K562 (cell line): ENCODE measurements around the gene SPTBN5. TPM values are rescaled to one million over a fixed set of nuclear protein-coding genes. Genes with fewer than 3 reads are reported as not detected.

Experiments
- ATAC-seq: fragments of 200-7000 bp; cut with Tn5 transposase; 3 replicates; pipeline ENCODE4 v1.9.1; 2020; ENCODE audit warnings: moderate library complexity
- BruUV-seq: library from RNA; stranded (reverse); fragments of 400-500 nt; replicated peaks from 2 replicates; lab custom pipeline; 2021; lab: Mats Ljungman, UMichigan
- CTCF ChIA-PET: fragments of 300-600 bp; formaldehyde crosslinking; extraction: SDS; loops from one replicate; lab custom pipeline; 2021; ENCODE audit warnings: low intra/inter-chr PET ratio; lab: Yijun Ruan, JAX
- POLR2A ChIA-PET: fragments of 300-600, 350-650 bp; sonication (Branson Sonifier 250); formaldehyde crosslinking; extraction: SDS; loops from one replicate; lab custom pipeline; 2021; ENCODE audit warnings: antibody characterized with exemption, inconsistent platforms; lab: Yijun Ruan, JAX
- DNase-seq, 4 experiments: peaks; one replicate each; pipeline versions ENCODE4 v3.0.0 to v3.0.0-alpha.2; 2011 to 2018; ENCODE audit warnings: low spot score in 3 of 4, mixed read lengths in 3 of 4; ENCODE audit errors: extremely low read depth in 1 of 4
- FAIRE-seq: peaks from 2 replicates; lab custom pipeline; 2011; peaks lifted over from hg19 to GRCh38; lab: Jason Lieb, UNC
- H2AFZ ChIP-seq: 2 replicates; pipeline ENCODE4 v1.6.0; 2011; ENCODE audit warnings: low read depth, low read length, control low read depth, inconsistent platforms
- H3K27ac ChIP-seq: fragments of 200-600 bp; 3 replicates; pipeline ENCODE4 v1.8.0; 2011; ENCODE audit warnings: low read depth, mild to moderate bottlenecking, control low read depth, inconsistent platforms, low read length, moderate library complexity, mixed read lengths; ENCODE audit errors: extremely low read depth
- H3K27me3 ChIP-seq, 2 experiments: fragments of 300-600 bp in 1 of 2; 2 replicates in 1 of 2; 3 replicates in 1 of 2; pipeline versions ENCODE4 v1.6.0 to v1.8.0; 2011; ENCODE audit warnings: inconsistent platforms in 2 of 2, low read length in 2 of 2, mild to moderate bottlenecking in 1 of 2, mixed read lengths in 1 of 2, moderate library complexity in 1 of 2; ENCODE audit not compliant: control insufficient read depth in 2 of 2, insufficient read depth in 2 of 2
- H3K36me3 ChIP-seq: fragments of 300-600 bp; 3 replicates; pipeline ENCODE4 v1.8.0; 2011; ENCODE audit warnings: mild to moderate bottlenecking, low read length, inconsistent platforms; ENCODE audit not compliant: control insufficient read depth, insufficient read depth
- H3K4me1 ChIP-seq, 2 experiments: fragments of 200-600 bp in 1 of 2; replicated peaks in 1 of 2; 2 replicates in 1 of 2; 3 replicates in 1 of 2; pipeline versions ENCODE4 v1.5.1 to v1.8.0; 2011; ENCODE audit warnings: inconsistent platforms in 2 of 2, low read length in 2 of 2, mild to moderate bottlenecking in 1 of 2, mixed read lengths in 1 of 2, moderate library complexity in 1 of 2; ENCODE audit not compliant: control insufficient read depth in 2 of 2, insufficient read depth in 2 of 2
- H3K4me2 ChIP-seq: 2 replicates; pipeline ENCODE4 v1.6.1; 2011; ENCODE audit warnings: low read length, control low read depth, inconsistent platforms, mixed read lengths; ENCODE audit not compliant: insufficient read depth
- H3K4me3 ChIP-seq: fragments of 200-600 bp; sonication (generic), shearing (Covaris generic); 2 replicates; pipeline ENCODE4 v1.5.1; 2016; ENCODE audit warnings: control low read depth, inconsistent platforms
- H3K79me2 ChIP-seq: fragments of 200-600 bp; 3 replicates; pipeline ENCODE4 v1.8.0; 2011; ENCODE audit warnings: low read length, inconsistent platforms; ENCODE audit not compliant: control insufficient read depth, insufficient read depth
- H3K9ac ChIP-seq, 2 experiments: 2 replicates each; pipeline versions ENCODE4 v1.6.0 to v1.6.1; 2011; ENCODE audit warnings: low read depth in 2 of 2, low read length in 2 of 2, control low read depth in 1 of 2, inconsistent platforms in 1 of 2, mild to moderate bottlenecking in 1 of 2, mixed read lengths in 1 of 2; ENCODE audit not compliant: insufficient read depth in 1 of 2
- H3K9me1 ChIP-seq: one replicate; pipeline ENCODE4 v1.6.0; 2011; ENCODE audit warnings: inconsistent platforms, mild to moderate bottlenecking, low read length, moderate library complexity; ENCODE audit not compliant: control insufficient read depth, insufficient read depth
- H3K9me3 ChIP-seq: replicated peaks from 2 replicates; pipeline ENCODE4 v1.5.1; 2011; ENCODE audit warnings: low read depth, low read length, inconsistent platforms; ENCODE audit not compliant: control insufficient read depth, insufficient read depth
- H4K20me1 ChIP-seq: replicated peaks from 2 replicates; pipeline ENCODE4 v1.6.1; 2011; ENCODE audit warnings: low read length, inconsistent platforms, mixed read lengths; ENCODE audit not compliant: control insufficient read depth, insufficient read depth
- ARID2 ChIP-seq: fragments of 450-650 bp; IDR thresholded peaks from 2 replicates; pipeline ENCODE4 v1.6.1; 2017; ENCODE audit warnings: antibody characterized with exemption, mild to moderate bottlenecking
- MIER1 ChIP-seq: fragments of 450-650 bp; IDR thresholded peaks from 2 replicates; pipeline ENCODE4 v1.6.1; 2016; ENCODE audit warnings: antibody characterized with exemption, mild to moderate bottlenecking, low read depth
- POLR2H ChIP-seq: IDR thresholded peaks from 2 replicates; pipeline ENCODE4 v1.6.1; 2016; ENCODE audit warnings: missing genetic modification characterization, low read depth, mild to moderate bottlenecking, control low read depth, missing compliant biosample characterization, moderate library complexity
- PREB ChIP-seq: sonication (generic); formaldehyde crosslinking; IDR thresholded peaks from 2 replicates; pipeline ENCODE4 v1.8.1; 2023; ENCODE audit warnings: mild to moderate bottlenecking, missing genetic modification reagents
- RAD51 ChIP-seq: fragments of 450-650 bp; IDR thresholded peaks from 2 replicates; pipeline ENCODE4 v1.7.1; 2016; ENCODE audit warnings: low read depth, mild to moderate bottlenecking, borderline replicate concordance
- RFX7 ChIP-seq: fragments of 250-450 bp; sonication (Bioruptor Pico); IDR thresholded peaks from 2 replicates; pipeline ENCODE4 v1.5.1; 2021; ENCODE audit warnings: mild to moderate bottlenecking
- RNF219 ChIP-seq: fragments of 250-450 bp; sonication (Bioruptor Pico); IDR thresholded peaks from 2 replicates; pipeline ENCODE4 v1.5.0; 2022; ENCODE audit warnings: mild to moderate bottlenecking
- SAFB ChIP-seq: fragments of 200-400 bp; formaldehyde crosslinking; IDR thresholded peaks from 2 replicates; pipeline ENCODE4 v1.6.1; 2017; ENCODE audit warnings: low read depth, low read length, borderline replicate concordance
- TAF15 ChIP-seq: fragments of 200-400 bp; formaldehyde crosslinking; IDR thresholded peaks from 2 replicates; pipeline ENCODE4 v1.6.1; 2017; ENCODE audit warnings: mild to moderate bottlenecking, low read depth, low read length, moderate library complexity
- TCF7 ChIP-seq: sonication (generic); IDR thresholded peaks from 2 replicates; pipeline ENCODE4 v1.6.1; 2016; ENCODE audit warnings: antibody characterized with exemption, borderline replicate concordance
- USF2 ChIP-seq: sonication (generic); formaldehyde crosslinking; IDR thresholded peaks from 2 replicates; pipeline ENCODE4 v1.5.0; 2020; ENCODE audit warnings: missing genetic modification reagents
- ZNF280A ChIP-seq: fragments of 450-650 bp; IDR thresholded peaks from 2 replicates; pipeline ENCODE4 v1.6.1; 2018; ENCODE audit warnings: mild to moderate bottlenecking, low read depth; ENCODE audit not compliant: partially characterized antibody
- WGBS: fragments of 100-300 bp; shearing (Covaris generic); methylation state at CpG from one replicate; pipeline ENCODE4 v1.1.6; 2016; ENCODE audit warnings: low coverage, mixed read lengths; ENCODE audit not compliant: insufficient coverage; ENCODE audit errors: missing lambda C conversion rate; 5-methylcytosine and 5-hydroxymethylcytosine counted together
- in situ Hi-C: fragments of 300-500 bp; cut with MboI; formaldehyde crosslinking; loops from 4 replicates; pipeline ENCODE4 v1.15.0; 2018; ENCODE audit warnings: inconsistent platforms, mixed read lengths
- intact Hi-C: fragments of 100-400 bp; cut with micrococcal nuclease; formaldehyde crosslinking; loops from 2 replicates; pipeline ENCODE4 v1.14.2; 2022
- polyA plus RNA-seq, 8 experiments: library from polyadenylated mRNA; depleted of rRNA in 4 of 8; stranded (reverse) in 5 of 8; unstranded in 3 of 8; fragments of >200 nt; fragmentation: Nextera tagmentation in 2 of 8; fragmentation: Illumina TruSeq in 1 of 8; extraction: Ambion mirVana in 2 of 8; extraction: Trizol in 1 of 8; gene quantifications; 2 replicates each; pipeline versions ENCODE4 v1.2.1 to v1.2.3, GENCODE V29; 2011 to 2014; ENCODE audit warnings: inconsistent platforms in 1 of 8, missing spikeins in 1 of 8
- total RNA-seq, 7 experiments: library from RNA; depleted of rRNA in 6 of 7; stranded (reverse); fragments of >200 nt in 6 of 7; fragmentation: Illumina TruSeq in 2 of 7; extraction: Trizol in 2 of 7; gene quantifications; 2 replicates each; pipeline versions ENCODE4 v1.2.1 to v1.2.3, GENCODE V29; 2011 to 2021; ENCODE audit warnings: low replicate concordance in 1 of 7

SPTBN5 gene
- total and polyA plus RNA-seq, 9 of the 15 experiments (the other 6 are each of a cell fraction or from before 2014, with no cell fraction given), result 0.02 TPM; not detected in 8

- intact Hi-C loops, result loop anchor here (5.0 kb wide), 1 partner anchor 89 kb away; no protein-coding TSS in a partner anchor
- in situ Hi-C loops, result loop anchor here (5.0 to 25.0 kb wide), 3 partner anchors 41 to 351 kb away; partner anchors contain the start of gene MAPKBP1
- TF ChIP-seq TAF15 (no peak), USF2 (CRISPR knock-in tag) (no peak), ZNF280A (no peak), RAD51 (no peak), POLR2H (tag) (no peak), RNF219 (CRISPR knock-in tag) (no peak), ARID2 (no peak), TCF7 (no peak), RFX7 (CRISPR knock-in tag) (no peak), MIER1 (no peak), SAFB (no peak), PREB (CRISPR knock-in tag) (no peak)
Observed at GRCh38 chr15:41813426-41813825, 80.4 kb downstream of the SPTBN5 start.

More at GRCh38 chr15:41813426-41813825, 80.4 kb downstream of the SPTBN5 start:
- Histone ChIP-seq H3K9me1 (no peaks in the 10 kb centered on the region), H3K4me2 (no peak overlapping the region), H2AFZ (no peak overlapping the region), H3K9ac (no peak overlapping the region), H4K20me1 (0 out of 2 replicates have a peak, but pooled peaks cover 4% of the 10 kb centered on the region), H3K9me3 (no peaks in the 10 kb centered on the region), H3K4me1 (peaks cover 3 to 7% of the 10 kb centered on the region in 2 experiments; a peak in 3 of 5 replicates), H3K79me2 (no peaks in the 10 kb centered on the region), H3K27me3 (no peaks in the 10 kb centered on the region), H3K4me3 (no peak overlapping the region), H3K36me3 (peaks cover 4% of the 10 kb centered on the region; the same call in 2 of the 3 replicates), H3K27ac (no peak overlapping the region)
- FAIRE-seq, result no peak
- CTCF ChIA-PET, result no interaction called here
- no TSS peak for BruUV-seq
- DNase-seq, result no peak
- ATAC-seq, result no peak
- POLR2A ChIA-PET, result interaction anchor here (0.5 to 0.6 kb wide), 2 partner anchors 151 to 241 kb away, joined by 3 to 5 read pairs; no protein-coding TSS in a partner anchor
- 55% methylated on average over 7 of the region's 8 CpGs for WGBS
